Ovary (tissue), 9 donors: ENCODE results near the gene TMEM120B. TPM values are rescaled to one million over a fixed set of nuclear protein-coding genes. Genes with fewer than 3 reads are reported as not detected.

Experiments
- DNase-seq, 5 donors: peaks; one replicate each; pipeline ENCODE4 v3.0.0-alpha.2; 2019 to 2020
- H3K27ac ChIP-seq, 2 donors: fragments of 200-600 bp; one replicate each; pipeline versions ENCODE4 v1.5.1 to v1.8.0; 2019 to 2022
- H3K27me3 ChIP-seq: fragments of 200-600 bp; one replicate; pipeline ENCODE4 v1.8.0; 2022
- H3K36me3 ChIP-seq: fragments of 200-600 bp; sonication (generic); one replicate; pipeline ENCODE4 v1.5.1; 2019
- H3K4me1 ChIP-seq: one replicate; pipeline ENCODE4 v1.8.1; 2013; ENCODE audit warnings: mild to moderate bottlenecking, moderate library complexity; ENCODE audit not compliant: insufficient read depth
- H3K4me3 ChIP-seq: fragments of 200-600 bp; sonication (generic); one replicate; pipeline ENCODE4 v1.5.1; 2017
- H3K9me3 ChIP-seq, 2 donors: fragments of 200-600 bp in 1 of 2; sonication (generic) in 1 of 2; one replicate each; pipeline versions ENCODE4 v1.5.1 to v1.8.1; 2013 to 2019; ENCODE audit warnings: mild to moderate bottlenecking in 1 of 2, moderate library complexity in 1 of 2
- EP300 ChIP-seq: sonication (generic); formaldehyde crosslinking; IDR thresholded peaks from one replicate; pipeline ENCODE4 v1.6.1; 2017; ENCODE audit warnings: antibody characterized with exemption
- POLR2A ChIP-seq: fragments of 450-650 bp; IDR thresholded peaks from one replicate; pipeline ENCODE4 v1.6.1; 2017; ENCODE audit warnings: antibody characterized with exemption, mild to moderate bottlenecking, moderate library complexity
- WGBS, 3 donors: extraction: QIAGEN DNeasy Blood & Tissue Kit in 1 of 3; methylation state at CpG; one replicate each; pipeline versions ENCODE4 v1.1.5 to v1.1.7; 2013 to 2017; 5-methylcytosine and 5-hydroxymethylcytosine counted together
- intact Hi-C, 4 donors: fragments of 100-400 bp; cut with DNase I; formaldehyde crosslinking; loops; one replicate each; pipeline versions ENCODE4 v1.11.0 to v1.15.1; 2022 to 2023
- polyA plus RNA-seq, 2 donors: library from polyadenylated mRNA; stranded (reverse); fragments of 200-250 nt in 1 of 2; fragments of 350-450 nt in 1 of 2; fragmentation: Illumina TruSeq in 1 of 2; extraction: RNeasy Lipid Tissue Mini Kit (QIAGEN cat#74804) in 1 of 2; gene quantifications; one replicate each; pipeline ENCODE4 v1.2.3, GENCODE V29; 2013 to 2014
- total RNA-seq, 7 donors: library from RNA; depleted of rRNA in 2 of 7; stranded (reverse); fragments of >200 nt in 2 of 7; fragmentation: NEBNext Ultra II Directional in 3 of 7; extraction: Animal tissue kit (Norgen Biotek cat#: 25700) in 3 of 7; gene quantifications; one replicate each; pipeline versions ENCODE4 v1.1.0 to v1.2.4, GENCODE V29; 2016 to 2023
- TF ChIP-seq, protein P1 (sequence below), 3 donors: fragments of 450-650 bp in 2 of 3; fragments of 200-600 bp in 1 of 3; IDR thresholded peaks; one replicate each; pipeline versions ENCODE4 v1.5.1 to v1.8.0; 2016 to 2022; ENCODE audit warnings: antibody characterized with exemption in 3 of 3, mild to moderate bottlenecking in 1 of 3
- donor health status: DM: no; HTN: no; CAD: no; lungs with moderate emphysema.
- donor health status: DM: no; HTN: no; CAD: no.
- donor health status: Bipolar disorder and iron deficiency.
- donor health status: DM: yes; HTN: yes; CAD: no.
- donor health status: DM: no; HTN: no; CAD: no.
- donor health status: DM: yes; HTN: yes; CAD: no.

The TMEM120B gene
- total and polyA plus RNA-seq, 9 donors = 2.0 to 15.3 (median 7.1) TPM

DNA sequence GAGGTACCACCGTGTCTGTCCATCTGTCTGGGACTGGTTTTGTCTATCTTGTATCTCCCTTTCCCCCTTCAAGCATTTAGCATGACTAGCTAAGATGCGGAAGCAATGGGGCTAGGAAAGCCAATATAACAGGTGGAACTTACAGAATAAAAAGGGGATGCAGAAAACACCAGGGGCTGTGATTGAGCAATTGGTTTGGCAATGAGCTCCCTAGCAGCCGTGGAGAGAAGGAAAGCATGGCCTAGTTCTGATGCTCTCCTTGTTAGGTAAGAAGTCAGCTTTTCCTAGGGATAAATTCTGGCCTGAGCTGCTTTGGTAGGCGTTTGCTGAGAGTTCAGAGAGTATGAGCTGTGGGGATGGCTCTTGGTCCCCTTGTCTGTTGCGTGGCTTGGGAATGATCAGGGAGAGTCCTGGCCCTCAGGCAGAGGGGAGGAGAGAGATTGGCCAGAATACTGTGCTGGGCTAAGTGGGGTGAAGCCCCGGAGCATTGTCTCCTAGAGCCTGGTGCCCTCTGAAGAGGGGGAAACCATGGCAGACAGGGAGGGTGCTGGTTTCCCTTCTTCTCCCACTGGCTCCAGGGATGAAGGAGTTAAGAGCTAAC lies 98.4 kb downstream of the TMEM120B start:
- Histone ChIP-seq H3K4me1 (peaks cover 5% of the 10 kb centered on the region), H3K9me3 (no peaks in the 10 kb centered on the region), H3K36me3 (no peaks in the 10 kb centered on the region), H3K4me3 (no peak overlapping the region), H3K27me3 (no peaks in the 10 kb centered on the region), H3K27ac (peak overlapping the region; percentile 47 to 76)
- TF ChIP-seq POLR2A (no peak), EP300 (no peak)
- TF ChIP-seq, protein P1, sequence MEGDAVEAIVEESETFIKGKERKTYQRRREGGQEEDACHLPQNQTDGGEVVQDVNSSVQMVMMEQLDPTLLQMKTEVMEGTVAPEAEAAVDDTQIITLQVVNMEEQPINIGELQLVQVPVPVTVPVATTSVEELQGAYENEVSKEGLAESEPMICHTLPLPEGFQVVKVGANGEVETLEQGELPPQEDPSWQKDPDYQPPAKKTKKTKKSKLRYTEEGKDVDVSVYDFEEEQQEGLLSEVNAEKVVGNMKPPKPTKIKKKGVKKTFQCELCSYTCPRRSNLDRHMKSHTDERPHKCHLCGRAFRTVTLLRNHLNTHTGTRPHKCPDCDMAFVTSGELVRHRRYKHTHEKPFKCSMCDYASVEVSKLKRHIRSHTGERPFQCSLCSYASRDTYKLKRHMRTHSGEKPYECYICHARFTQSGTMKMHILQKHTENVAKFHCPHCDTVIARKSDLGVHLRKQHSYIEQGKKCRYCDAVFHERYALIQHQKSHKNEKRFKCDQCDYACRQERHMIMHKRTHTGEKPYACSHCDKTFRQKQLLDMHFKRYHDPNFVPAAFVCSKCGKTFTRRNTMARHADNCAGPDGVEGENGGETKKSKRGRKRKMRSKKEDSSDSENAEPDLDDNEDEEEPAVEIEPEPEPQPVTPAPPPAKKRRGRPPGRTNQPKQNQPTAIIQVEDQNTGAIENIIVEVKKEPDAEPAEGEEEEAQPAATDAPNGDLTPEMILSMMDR (IDR thresholded peaks at IDR 0.05) = no peak
- WGBS, 3 donors = 53 to 56% (median 53%) methylated on average over 6 of the region's 6 CpGs
- DNase-seq = no peak
- intact Hi-C loops = loop anchor here in 1 of 4 donors (2.0 kb wide), 1 partner anchor 14 kb away; no protein-coding TSS in a partner anchor

DNA sequence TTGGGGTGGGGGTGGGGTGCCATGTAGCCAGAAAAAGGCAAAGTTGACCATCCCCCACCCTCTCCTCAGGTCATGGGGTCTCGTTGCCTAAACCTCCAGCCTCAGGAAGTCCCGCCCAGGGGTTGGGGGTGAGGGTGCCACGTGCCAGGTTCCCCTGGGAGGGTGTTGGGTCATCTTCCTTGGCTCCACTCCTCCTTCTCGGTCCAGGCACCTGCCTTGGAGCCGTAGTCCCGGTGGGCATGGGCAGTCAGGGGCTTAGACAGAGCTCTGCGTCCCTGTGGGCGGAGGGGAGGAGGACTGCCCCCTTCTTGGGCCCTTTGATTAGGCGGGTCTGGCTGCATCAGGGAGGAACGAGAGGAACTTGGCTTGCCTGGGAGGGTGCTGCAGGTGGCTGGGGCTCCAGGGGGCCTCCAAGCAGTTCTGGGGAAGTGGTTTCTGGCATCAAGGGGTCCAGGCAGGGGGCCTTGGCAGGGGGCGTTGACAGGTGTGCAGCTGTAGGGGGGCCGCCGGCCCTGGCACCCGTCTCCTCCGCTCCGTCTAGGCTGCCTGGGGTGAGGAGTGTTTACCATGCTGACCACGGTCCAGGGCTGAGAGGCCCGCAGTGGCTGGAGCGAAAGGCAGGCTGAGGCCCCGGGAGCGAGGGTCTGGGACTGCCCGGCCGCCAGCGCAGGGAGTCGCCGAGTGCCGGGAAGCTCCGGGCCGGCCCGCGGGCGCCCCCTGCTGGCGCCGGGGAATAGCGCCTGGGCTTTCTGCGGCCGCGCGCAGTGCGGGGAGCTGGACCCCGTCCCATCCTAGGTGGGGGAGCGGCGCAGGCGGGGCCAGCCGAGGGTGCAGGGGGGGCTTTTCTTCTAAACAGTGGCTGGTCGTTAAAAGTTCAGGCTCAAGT lies 99.1 kb downstream of the TMEM120B start:
- intact Hi-C loops = loop anchor here (1.0 to 2.0 kb wide), 3 partner anchors 15 to 35 kb away; no protein-coding TSS in a partner anchor
- TF ChIP-seq POLR2A = no peak
- TF ChIP-seq, protein P1 (IDR thresholded peaks at IDR 0.05) = peak; percentile 96 to 98 (median 98)
- TF ChIP-seq EP300 = no peak
- DNase-seq = peak; percentile 77 to 87 (median 80)
- Histone ChIP-seq H3K27me3 (no peaks in the 10 kb centered on the region), H3K36me3 (no peaks in the 10 kb centered on the region), H3K4me3 (peak overlapping the region; percentile 46), H3K9me3 (no peaks in the 10 kb centered on the region), H3K27ac (peak overlapping the region; percentile 47 to 76), H3K4me1 (peaks cover 2% of the 10 kb centered on the region)
- WGBS, 3 donors = 4 to 10% (median 6%) methylated on average over 32 to 46 of the region's 46 CpGs

DNA sequence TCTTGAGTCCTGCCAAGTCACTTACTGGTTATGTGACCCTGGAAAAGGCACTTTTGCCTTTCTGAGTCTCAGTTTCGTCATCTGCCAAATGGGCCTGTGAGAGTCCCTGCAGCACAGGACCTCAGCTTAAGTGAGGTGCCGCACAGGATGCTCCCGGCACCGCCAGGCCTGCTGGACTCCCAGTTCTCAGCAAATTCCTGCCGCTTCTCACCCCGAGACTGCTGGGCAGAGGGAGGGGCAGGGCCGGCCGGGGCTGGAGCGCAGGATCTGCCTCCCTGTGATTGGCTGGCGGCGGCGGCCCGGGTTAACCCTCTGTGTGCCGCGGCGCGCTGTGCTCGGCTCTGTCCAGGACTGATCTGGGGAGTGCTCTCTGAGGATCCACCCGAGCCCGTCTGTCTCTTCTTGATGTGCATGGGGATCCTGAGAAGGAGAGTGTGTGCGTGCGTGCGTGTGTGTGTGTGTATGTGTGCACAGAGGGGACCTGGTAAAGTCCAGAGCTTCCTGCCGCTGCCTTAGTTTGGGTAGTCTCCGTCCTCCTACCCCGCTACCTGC lies 99.8 kb downstream of the TMEM120B start:
- no peaks in the 10 kb centered on the region for H3K4me1 ChIP-seq
- 5 to 10% (median 8%) methylated on average over 26 of the region's 26 CpGs for WGBS, 3 donors
- intact Hi-C loops = loop anchor here in 3 of 4 donors (1.0 to 2.0 kb wide), 2 partner anchors 18 to 36 kb away; no protein-coding TSS in a partner anchor

More for the DNA sequence above, 99.8 kb downstream of the TMEM120B start:
- H3K27ac ChIP-seq = no peak overlapping the region
- H3K9me3 ChIP-seq = no peaks in the 10 kb centered on the region
- TF ChIP-seq, protein P1 (IDR thresholded peaks at IDR 0.05) = peak in 1 of 3 donors; percentile 52
- TF ChIP-seq EP300 = no peak
- H3K27me3 ChIP-seq = no peaks in the 10 kb centered on the region
- H3K4me3 ChIP-seq = peak overlapping the region; percentile 46
- H3K36me3 ChIP-seq = no peaks in the 10 kb centered on the region
- peak; percentile 62 to 83 (median 76) for DNase-seq
